Brain microvascular endothelial cell (primary cell): Measurements from ENCODE around the gene IFNG-AS1.

Source experiments
- DNase-seq: peaks from one replicate; pipeline ENCODE4 v3.0.0-alpha.2; 2020
- H3K27ac ChIP-seq: fragments of 250-450 bp; sonication (Bioruptor Pico); 2 replicates; pipeline ENCODE4 v1.5.1; 2020; ENCODE audit warnings: mild to moderate bottlenecking, moderate library complexity
- H3K27me3 ChIP-seq: fragments of 250-450 bp; sonication (Bioruptor Pico); replicated peaks from 2 replicates; pipeline ENCODE4 v1.5.1; 2020; ENCODE audit warnings: mild to moderate bottlenecking
- H3K36me3 ChIP-seq: fragments of 250-450 bp; sonication (Bioruptor Pico); replicated peaks from 2 replicates; pipeline ENCODE4 v1.5.1; 2020; ENCODE audit warnings: mild to moderate bottlenecking
- H3K4me3 ChIP-seq: 2 replicates; pipeline ENCODE4 v1.5.1; 2011; ENCODE audit warnings: low read depth, mild to moderate bottlenecking, control low read depth, low read length, moderate library complexity
- in situ Hi-C: cut with HindIII; loops from 2 replicates; pipeline ENCODE4 v1.10.0; 2017; ENCODE audit warnings: low sequenced_read_pairs, low pct_ligation_motif_present
- TF ChIP-seq, protein P1 (sequence below): IDR thresholded peaks from 2 replicates; pipeline ENCODE4 v1.5.1; 2011; ENCODE audit warnings: low read depth, mild to moderate bottlenecking, moderate library complexity, low read length, control low read depth, inconsistent platforms; ENCODE audit errors: missing control alignments

IFNG-AS1 gene

DNA sequence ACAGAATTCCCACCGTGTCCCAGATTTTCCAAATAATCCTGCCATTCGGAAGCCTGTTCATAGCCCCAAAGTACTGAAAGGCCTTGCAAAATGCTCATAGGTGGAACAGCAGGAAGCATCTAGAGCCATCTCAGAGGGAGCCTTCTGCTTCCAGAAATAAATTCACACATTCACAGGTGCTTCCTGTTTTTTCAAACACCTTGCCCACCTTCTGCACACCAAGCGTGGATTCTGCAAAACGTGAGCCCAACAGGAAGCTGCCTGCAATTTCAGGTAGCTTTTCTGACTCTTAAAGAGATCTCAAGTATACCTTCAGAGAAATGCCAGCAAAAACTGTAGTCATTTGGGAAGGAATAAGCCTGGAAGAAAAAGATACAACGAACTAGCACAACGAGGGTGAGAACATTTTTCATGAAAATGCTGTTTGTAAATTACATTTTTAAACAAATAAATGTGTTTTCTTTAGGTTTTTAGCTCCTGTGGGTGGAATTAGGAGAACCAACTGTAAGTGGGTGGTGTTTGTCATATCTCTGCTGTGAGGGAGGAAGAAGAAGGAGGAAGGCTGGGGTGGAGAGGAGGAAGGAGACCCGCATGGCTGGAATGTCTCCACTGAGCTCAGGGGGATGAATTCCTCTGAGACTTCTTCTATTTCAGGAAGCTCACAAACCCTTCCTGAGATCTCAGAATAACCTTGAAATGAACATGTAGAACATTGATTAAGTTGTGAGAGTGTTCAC is at the start of gene IFNG-AS1:
IFNG-AS1 (plus strand) TSS at position 264 of the 737 bp plus-strand sequence.
- H3K27me3 ChIP-seq, result no peaks in the 10 kb centered on the region
- no peaks in the 10 kb centered on the region for H3K36me3 ChIP-seq
- H3K4me3 ChIP-seq, result no peak within 1 kb of the TSS
- H3K27ac ChIP-seq, result no peak within 1 kb of the TSS
- DNase-seq, result no peak
- in situ Hi-C loops, result no loop called here
- TF ChIP-seq, protein P1, sequence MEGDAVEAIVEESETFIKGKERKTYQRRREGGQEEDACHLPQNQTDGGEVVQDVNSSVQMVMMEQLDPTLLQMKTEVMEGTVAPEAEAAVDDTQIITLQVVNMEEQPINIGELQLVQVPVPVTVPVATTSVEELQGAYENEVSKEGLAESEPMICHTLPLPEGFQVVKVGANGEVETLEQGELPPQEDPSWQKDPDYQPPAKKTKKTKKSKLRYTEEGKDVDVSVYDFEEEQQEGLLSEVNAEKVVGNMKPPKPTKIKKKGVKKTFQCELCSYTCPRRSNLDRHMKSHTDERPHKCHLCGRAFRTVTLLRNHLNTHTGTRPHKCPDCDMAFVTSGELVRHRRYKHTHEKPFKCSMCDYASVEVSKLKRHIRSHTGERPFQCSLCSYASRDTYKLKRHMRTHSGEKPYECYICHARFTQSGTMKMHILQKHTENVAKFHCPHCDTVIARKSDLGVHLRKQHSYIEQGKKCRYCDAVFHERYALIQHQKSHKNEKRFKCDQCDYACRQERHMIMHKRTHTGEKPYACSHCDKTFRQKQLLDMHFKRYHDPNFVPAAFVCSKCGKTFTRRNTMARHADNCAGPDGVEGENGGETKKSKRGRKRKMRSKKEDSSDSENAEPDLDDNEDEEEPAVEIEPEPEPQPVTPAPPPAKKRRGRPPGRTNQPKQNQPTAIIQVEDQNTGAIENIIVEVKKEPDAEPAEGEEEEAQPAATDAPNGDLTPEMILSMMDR, result no peak

- TF ChIP-seq, protein P1, result no peak
- no peaks in the 10 kb centered on the region for H3K36me3 ChIP-seq
- H3K27ac ChIP-seq, result no peak overlapping the region
- in situ Hi-C loops, result no loop called here
- no peak for DNase-seq
- H3K4me3 ChIP-seq, result no peak overlapping the region
- H3K27me3 ChIP-seq, result no peaks in the 10 kb centered on the region
Observed at GRCh38 chr12:67939611-67940010, 49.6 kb upstream of the IFNG-AS1 start.

- DNase-seq, result peak; percentile 23
- Histone ChIP-seq H3K27ac (no peak overlapping the region), H3K27me3 (no peaks in the 10 kb centered on the region), H3K4me3 (no peak overlapping the region), H3K36me3 (no peaks in the 10 kb centered on the region)
- TF ChIP-seq, protein P1, result no peak
- in situ Hi-C loops, result no loop called here
Observed at GRCh38 chr12:67940780-67941243, 48.4 kb upstream of the IFNG-AS1 start.

DNA sequence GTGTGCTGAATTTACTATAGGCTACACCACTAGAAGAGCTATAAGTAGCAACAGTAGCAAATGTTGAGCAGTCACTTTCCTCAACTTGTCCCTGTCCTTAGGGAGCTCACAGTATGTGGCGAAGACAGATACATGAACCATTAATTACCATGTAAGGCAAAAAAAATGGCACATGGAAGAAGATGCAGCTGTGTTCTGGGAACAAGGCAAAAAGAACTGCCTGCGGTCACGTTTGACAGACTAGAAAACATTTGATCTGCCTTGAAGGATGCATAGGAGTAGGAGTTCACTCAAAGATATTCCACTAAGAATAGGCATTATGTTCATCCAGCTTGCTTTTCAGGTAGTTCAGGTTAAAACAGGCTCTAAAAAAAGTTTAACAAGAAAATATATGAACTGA is 46.5 kb upstream of the IFNG-AS1 start:
- no peaks in the 10 kb centered on the region for H3K36me3 ChIP-seq
- no peaks in the 10 kb centered on the region for H3K27me3 ChIP-seq
- no peak for DNase-seq
- no peak overlapping the region for H3K27ac ChIP-seq
- in situ Hi-C loops, result no loop called here
- TF ChIP-seq, protein P1, result no peak
- H3K4me3 ChIP-seq, result no peak overlapping the region

GRCh38 chr12:67943141-67943892 is 45.9 kb upstream of the IFNG-AS1 start:
- DNase-seq, result peak; percentile 88
- Histone ChIP-seq H3K27me3 (no peaks in the 10 kb centered on the region), H3K27ac (no peak overlapping the region), H3K36me3 (no peaks in the 10 kb centered on the region), H3K4me3 (no peak overlapping the region)
- TF ChIP-seq, protein P1, result peak; percentile 65
- in situ Hi-C loops, result no loop called here
